Large intestine (tissue), 3 donors: ENCODE data around the gene PYGO2. TPM values are rescaled to one million over a fixed set of nuclear protein-coding genes. Genes with fewer than 3 reads are reported as not detected.
A peak's percentile ranks its signal among the peaks of the same experiment; 100 is the strongest.

ENCODE experiments used
- DNase-seq, 2 donors: peaks; one replicate each; pipeline versions ENCODE4 v3.0.0 to v3.0.0-alpha.2; 2013
- H3K27ac ChIP-seq: one replicate; pipeline ENCODE4 v1.5.1; 2013; ENCODE audit warnings: low read length
- H3K27me3 ChIP-seq: 2 replicates; pipeline ENCODE4 v1.6.1; 2013; ENCODE audit warnings: low read length; ENCODE audit not compliant: control insufficient read depth, insufficient read depth
- H3K36me3 ChIP-seq: 2 replicates; pipeline ENCODE4 v1.6.1; 2013; ENCODE audit warnings: low read length; ENCODE audit not compliant: control insufficient read depth, insufficient read depth
- H3K4me1 ChIP-seq: one replicate; pipeline ENCODE4 v1.6.1; 2013; ENCODE audit warnings: low read length; ENCODE audit not compliant: control insufficient read depth, insufficient read depth
- H3K4me3 ChIP-seq: one replicate; pipeline ENCODE4 v1.5.1; 2013; ENCODE audit warnings: low read length
- H3K9me3 ChIP-seq: one replicate; pipeline ENCODE4 v1.6.1; 2013; ENCODE audit warnings: mild to moderate bottlenecking, low read depth, low read length, moderate library complexity; ENCODE audit not compliant: control insufficient read depth
- WGBS: methylation state at CpG from one replicate; pipeline ENCODE4 v1.1.5; 2013; ENCODE audit warnings: low lambda C conversion rate; ENCODE audit not compliant: insufficient coverage; 5-methylcytosine and 5-hydroxymethylcytosine counted together
- polyA plus RNA-seq: library from polyadenylated mRNA; unstranded; fragments of 120-200 nt; gene quantifications from one replicate; pipeline ENCODE4 v1.2.1, GENCODE V29; 2013

PYGO2 gene
- polyA plus RNA-seq, 1 donor, result 32.0 TPM

- no peak for DNase-seq
- H3K36me3 ChIP-seq, result peaks cover 26% of the 10 kb centered on the region
- H3K27me3 ChIP-seq, result no peaks in the 10 kb centered on the region
- no peak overlapping the region for H3K27ac ChIP-seq
- H3K4me3 ChIP-seq, result no peak overlapping the region
- H3K4me1 ChIP-seq, result peaks cover 32% of the 10 kb centered on the region
- no peaks in the 10 kb centered on the region for H3K9me3 ChIP-seq
- no CpG with 5 or more reads among the region's 2 CpGs for WGBS
These were observed 8.0 kb downstream of the PYGO2 start for GRCh38 chr1:154953611-154954038.

- Histone ChIP-seq H3K4me3 (no peak overlapping the region), H3K27me3 (no peaks in the 10 kb centered on the region), H3K36me3 (peaks cover 29% of the 10 kb centered on the region), H3K4me1 (peaks cover 32% of the 10 kb centered on the region), H3K9me3 (no peaks in the 10 kb centered on the region), H3K27ac (no peak overlapping the region)
- no peak for DNase-seq
- WGBS, result no CpG with 5 or more reads among the region's 6 CpGs
These were observed 8.9 kb downstream of the PYGO2 start for GRCh38 chr1:154952664-154953063.

DNA sequence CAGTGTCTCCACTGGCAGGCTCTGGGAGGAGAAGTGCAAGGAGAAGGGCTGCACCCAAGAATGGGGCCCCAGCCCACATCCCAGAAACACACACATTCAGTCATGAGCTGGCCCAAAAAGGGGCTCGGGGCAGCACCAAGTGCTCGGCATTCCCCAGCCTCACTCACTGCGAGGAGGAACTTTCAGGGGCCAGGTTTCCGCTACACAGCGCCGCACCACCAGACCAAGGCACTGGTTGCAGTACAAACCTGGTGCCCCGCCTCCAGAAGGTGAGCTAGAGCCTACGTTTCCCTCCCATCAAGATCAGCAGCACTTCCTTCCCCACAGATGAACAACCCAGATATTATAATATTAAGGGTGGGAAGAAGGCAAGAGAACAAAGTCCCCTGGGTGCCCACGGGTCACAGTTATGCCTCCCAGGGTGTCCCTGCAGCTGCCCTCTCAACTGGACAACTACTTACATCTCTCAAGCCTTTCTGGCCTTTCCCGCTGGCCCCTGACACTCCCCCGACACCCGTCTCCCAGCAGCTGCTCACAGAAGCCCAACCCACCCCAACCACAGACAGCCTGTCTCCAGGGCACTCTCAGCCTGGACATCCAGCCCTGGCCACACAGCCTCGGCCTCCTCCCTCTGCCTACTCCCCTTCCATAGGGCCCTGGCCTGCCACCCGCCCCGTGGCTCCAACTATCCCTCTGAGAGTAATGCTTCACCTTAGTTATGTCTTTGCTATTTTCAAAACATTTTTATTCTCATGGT lies 9.5 kb downstream of the PYGO2 start:
- Histone ChIP-seq H3K27ac (no peak overlapping the region), H3K4me3 (no peak overlapping the region), H3K4me1 (peaks cover 29% of the 10 kb centered on the region), H3K27me3 (no peaks in the 10 kb centered on the region), H3K9me3 (no peaks in the 10 kb centered on the region), H3K36me3 (peaks cover 34% of the 10 kb centered on the region)
- WGBS, result no CpG with 5 or more reads among the region's 15 CpGs
- no peak for DNase-seq

DNA sequence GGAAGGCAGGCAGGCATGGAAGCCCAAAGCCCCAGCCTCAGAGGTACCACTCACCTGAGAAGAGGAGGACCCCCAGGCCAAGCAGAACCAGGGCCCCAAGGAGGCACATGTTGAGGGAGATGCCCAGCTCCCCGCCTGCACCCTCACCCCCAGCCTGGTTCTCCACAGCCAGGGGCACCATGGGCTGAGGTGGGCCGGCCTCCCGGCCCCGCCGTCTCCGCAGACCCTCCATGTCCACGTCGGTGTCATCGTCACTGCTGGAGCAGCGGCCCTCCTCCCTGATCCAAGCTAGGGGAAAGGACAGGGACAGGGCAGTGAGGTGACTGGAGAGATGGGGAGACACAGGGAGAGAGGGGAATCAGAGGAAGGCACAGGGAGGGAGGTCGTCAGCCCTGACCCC lies 13.5 kb downstream of the PYGO2 start:
- Histone ChIP-seq H3K4me3 (no peak overlapping the region), H3K4me1 (peaks cover 26% of the 10 kb centered on the region), H3K27me3 (no peaks in the 10 kb centered on the region), H3K9me3 (no peaks in the 10 kb centered on the region), H3K36me3 (peaks cover 42% of the 10 kb centered on the region), H3K27ac (no peak overlapping the region)
- DNase-seq, result no peak
- no CpG with 5 or more reads among the region's 11 CpGs for WGBS

GRCh38 chr1:154945962-154946850 lies 15.4 kb downstream of the PYGO2 start:
- Histone ChIP-seq H3K4me1 (peaks cover 40% of the 10 kb centered on the region), H3K4me3 (no peak overlapping the region), H3K9me3 (no peaks in the 10 kb centered on the region), H3K27ac (no peak overlapping the region), H3K27me3 (no peaks in the 10 kb centered on the region), H3K36me3 (peaks cover 34% of the 10 kb centered on the region)
- DNase-seq, result no peak
- WGBS, result 80% methylated on average over 2 of the region's 17 CpGs

GRCh38 chr1:154945160-154945961 lies 16.2 kb downstream of the PYGO2 start:
- Histone ChIP-seq H3K9me3 (no peaks in the 10 kb centered on the region), H3K27ac (peak overlapping the region; percentile 84), H3K27me3 (no peaks in the 10 kb centered on the region), H3K36me3 (peaks cover 26% of the 10 kb centered on the region), H3K4me3 (no peak overlapping the region), H3K4me1 (peaks cover 40% of the 10 kb centered on the region)
- no peak for DNase-seq
- WGBS, result no CpG with 5 or more reads among the region's 15 CpGs

- peaks cover 40% of the 10 kb centered on the region for H3K4me1 ChIP-seq
- H3K36me3 ChIP-seq, result peaks cover 25% of the 10 kb centered on the region
- DNase-seq, result peak; percentile 87 to 93
- H3K4me3 ChIP-seq, result no peak overlapping the region
- no peaks in the 10 kb centered on the region for H3K9me3 ChIP-seq
- peak overlapping the region; percentile 84 for H3K27ac ChIP-seq
- H3K27me3 ChIP-seq, result no peaks in the 10 kb centered on the region
- WGBS, result no CpG with 5 or more reads among the region's 9 CpGs
These were observed 17.0 kb downstream of the PYGO2 start for GRCh38 chr1:154944401-154945159.

GRCh38 chr1:154943649-154944400 lies 17.8 kb downstream of the PYGO2 start:
- H3K36me3 ChIP-seq, result peaks cover 25% of the 10 kb centered on the region
- peak in 1 of 2 donors; percentile 43 for DNase-seq
- no peaks in the 10 kb centered on the region for H3K9me3 ChIP-seq
- peak overlapping the region; percentile 84 for H3K27ac ChIP-seq
- H3K27me3 ChIP-seq, result no peaks in the 10 kb centered on the region
- no CpG with 5 or more reads among the region's 6 CpGs for WGBS
- H3K4me3 ChIP-seq, result no peak overlapping the region
- H3K4me1 ChIP-seq, result peaks cover 44% of the 10 kb centered on the region

DNA sequence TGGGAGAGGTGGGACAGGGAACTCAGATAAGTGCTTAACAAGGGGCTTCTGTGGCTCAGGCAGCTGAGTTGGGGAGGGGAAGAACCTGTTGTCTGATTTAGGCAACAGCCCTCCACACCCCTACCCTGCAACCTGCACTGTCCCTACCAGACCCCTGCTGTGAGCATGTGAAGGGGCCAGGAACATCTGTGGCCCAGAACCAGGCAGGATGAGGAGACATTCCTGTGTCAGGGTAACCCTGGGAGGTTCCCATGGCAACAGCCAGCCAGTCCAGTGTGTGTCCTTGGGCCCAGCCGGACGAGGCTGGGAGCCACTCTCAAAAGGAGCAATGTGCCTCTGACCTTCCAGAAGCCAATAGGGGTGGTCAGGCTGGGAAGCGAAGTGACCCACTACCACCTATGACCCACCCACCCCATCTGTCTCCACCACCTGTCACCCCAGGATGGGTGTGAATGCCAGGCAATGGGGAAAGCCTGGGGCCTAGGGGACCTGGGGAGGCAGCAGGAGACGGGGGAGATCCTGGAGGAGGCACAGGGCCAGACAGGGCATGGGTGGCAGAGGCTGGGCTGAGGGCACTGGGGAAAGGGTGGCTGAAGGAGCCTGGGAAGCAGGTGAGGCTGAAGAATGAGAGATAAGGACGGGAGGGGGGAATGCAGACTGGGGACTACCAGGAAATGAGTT lies 20.1 kb downstream of the PYGO2 start:
- Histone ChIP-seq H3K9me3 (no peaks in the 10 kb centered on the region), H3K27ac (no peak overlapping the region), H3K4me3 (no peak overlapping the region), H3K27me3 (no peaks in the 10 kb centered on the region), H3K36me3 (peaks cover 6% of the 10 kb centered on the region), H3K4me1 (peaks cover 50% of the 10 kb centered on the region)
- no peak for DNase-seq
- no CpG with 5 or more reads among the region's 5 CpGs for WGBS
